ENCODE data around the gene SUSD3. TPM values are rescaled to one million over a fixed set of nuclear protein-coding genes. Genes with fewer than 3 reads are reported as not detected.

The SUSD3 gene
- total and polyA plus RNA-seq, 10 of the 15 experiments (the other 5 are each of a cell fraction or from before 2014, with no cell fraction given): 2.5 to 92.0 (median 31.1) TPM

DNA sequence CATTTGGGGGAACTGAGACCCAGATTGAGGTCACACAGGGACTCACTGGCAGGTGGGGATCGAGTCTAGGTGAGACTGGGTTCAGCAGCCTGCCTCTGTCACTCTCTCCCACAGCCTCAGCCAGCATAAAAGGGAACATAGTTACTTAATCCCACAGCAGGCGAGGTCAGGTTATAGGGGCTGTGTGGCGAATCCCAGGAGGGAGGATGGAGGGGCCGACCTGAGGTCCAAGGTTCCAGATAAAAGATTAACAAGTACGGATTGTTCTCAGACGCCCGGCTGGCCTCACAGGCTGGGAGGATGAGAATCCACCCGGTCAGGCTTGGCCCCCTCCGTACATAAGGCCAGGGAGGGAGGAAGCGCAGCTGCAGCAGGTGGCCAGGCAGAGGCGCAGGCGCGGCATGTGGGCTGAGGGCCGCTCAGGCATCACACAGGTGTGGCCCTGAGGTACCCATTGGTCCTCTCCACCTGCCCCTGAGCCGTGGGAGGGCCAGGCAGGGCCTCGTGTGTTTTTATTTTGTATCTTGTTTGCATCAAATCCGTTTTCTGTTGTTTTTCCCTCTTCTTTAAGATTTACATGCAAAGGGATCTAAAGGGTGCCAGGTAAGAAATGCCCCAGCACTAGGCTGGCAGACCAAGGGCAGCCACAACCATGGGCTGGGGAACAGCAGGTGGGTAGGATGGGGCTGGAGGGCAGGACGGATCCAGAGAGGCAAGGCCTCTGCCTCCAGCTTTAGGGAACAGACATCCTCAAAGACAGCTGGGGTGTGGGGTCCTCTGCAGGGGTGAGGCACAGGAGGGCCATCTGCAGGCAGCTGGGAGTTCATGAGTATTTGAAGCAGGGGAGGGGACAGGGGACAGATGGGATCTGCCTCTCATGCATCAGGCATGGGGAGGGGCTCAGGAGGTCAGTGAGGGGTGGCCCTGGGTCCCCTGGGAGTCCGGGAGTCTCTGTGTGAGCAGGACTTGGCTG, 3.6 kb downstream of the SUSD3 start (continued):
- TF ChIP-seq, protein P1, sequence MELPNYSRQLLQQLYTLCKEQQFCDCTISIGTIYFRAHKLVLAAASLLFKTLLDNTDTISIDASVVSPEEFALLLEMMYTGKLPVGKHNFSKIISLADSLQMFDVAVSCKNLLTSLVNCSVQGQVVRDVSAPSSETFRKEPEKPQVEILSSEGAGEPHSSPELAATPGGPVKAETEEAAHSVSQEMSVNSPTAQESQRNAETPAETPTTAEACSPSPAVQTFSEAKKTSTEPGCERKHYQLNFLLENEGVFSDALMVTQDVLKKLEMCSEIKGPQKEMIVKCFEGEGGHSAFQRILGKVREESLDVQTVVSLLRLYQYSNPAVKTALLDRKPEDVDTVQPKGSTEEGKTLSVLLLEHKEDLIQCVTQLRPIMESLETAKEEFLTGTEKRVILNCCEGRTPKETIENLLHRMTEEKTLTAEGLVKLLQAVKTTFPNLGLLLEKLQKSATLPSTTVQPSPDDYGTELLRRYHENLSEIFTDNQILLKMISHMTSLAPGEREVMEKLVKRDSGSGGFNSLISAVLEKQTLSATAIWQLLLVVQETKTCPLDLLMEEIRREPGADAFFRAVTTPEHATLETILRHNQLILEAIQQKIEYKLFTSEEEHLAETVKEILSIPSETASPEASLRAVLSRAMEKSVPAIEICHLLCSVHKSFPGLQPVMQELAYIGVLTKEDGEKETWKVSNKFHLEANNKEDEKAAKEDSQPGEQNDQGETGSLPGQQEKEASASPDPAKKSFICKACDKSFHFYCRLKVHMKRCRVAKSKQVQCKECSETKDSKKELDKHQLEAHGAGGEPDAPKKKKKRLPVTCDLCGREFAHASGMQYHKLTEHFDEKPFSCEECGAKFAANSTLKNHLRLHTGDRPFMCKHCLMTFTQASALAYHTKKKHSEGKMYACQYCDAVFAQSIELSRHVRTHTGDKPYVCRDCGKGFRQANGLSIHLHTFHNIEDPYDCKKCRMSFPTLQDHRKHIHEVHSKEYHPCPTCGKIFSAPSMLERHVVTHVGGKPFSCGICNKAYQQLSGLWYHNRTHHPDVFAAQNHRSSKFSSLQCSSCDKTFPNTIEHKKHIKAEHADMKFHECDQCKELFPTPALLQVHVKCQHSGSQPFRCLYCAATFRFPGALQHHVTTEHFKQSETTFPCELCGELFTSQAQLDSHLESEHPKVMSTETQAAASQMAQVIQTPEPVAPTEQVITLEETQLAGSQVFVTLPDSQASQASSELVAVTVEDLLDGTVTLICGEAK (IDR thresholded peaks at IDR 0.05; ENCODE audit: borderline replicate concordance): peak; percentile 9; the same call in 1 of the 2 replicates
- TF ChIP-seq HDGF (IDR thresholded peaks at IDR 0.05) (0 out of 2 replicates have a peak, but pooled peaks have one; percentile 45), ZNF217 (IDR thresholded peaks at IDR 0.05) (no peak), ZNF274 (IDR thresholded peaks at IDR 0.05; ENCODE audit: insufficient read depth, insufficient read length) (no peak), TAF1 (IDR thresholded peaks at IDR 0.05; ENCODE audit: borderline replicate concordance, low read depth, low read length) (no peak), FOS (IDR thresholded peaks at IDR 0.05; ENCODE audit: borderline replicate concordance, extremely low read depth, insufficient read length) (no peak), EP300 (IDR thresholded peaks at IDR 0.05; ENCODE audit: borderline replicate concordance in 1 of 2, control insufficient read depth in 1 of 2, low read depth in 2 of 2, low read length in 2 of 2) (peak in 1 of 2 experiments; percentile 7; a peak in 2 of 4 replicates), SIN3A (IDR thresholded peaks at IDR 0.05; ENCODE audit: low read depth, low read length) (0 out of 2 replicates have a peak, but pooled peaks have one; percentile 14), CHD2 (IDR thresholded peaks at IDR 0.05; ENCODE audit: borderline replicate concordance, low read depth, low read length) (no peak), IRF3 (IDR thresholded peaks at IDR 0.05) (no peak), PBX3 (IDR thresholded peaks at IDR 0.05; ENCODE audit: insufficient replicate concordance, low read depth, low read length) (no peak), NRF1 (conservative IDR thresholded peaks at IDR 0.05; ENCODE audit: low read depth, low read length) (peak; percentile 39; the same call in 1 of the 2 replicates), SREBF1 (IDR thresholded peaks at IDR 0.05; ENCODE audit: low read length) (no peak), TCF12 (IDR thresholded peaks at IDR 0.05; ENCODE audit: low read depth, low read length) (peak; percentile 99)
- TF ChIP-seq, protein P2, sequence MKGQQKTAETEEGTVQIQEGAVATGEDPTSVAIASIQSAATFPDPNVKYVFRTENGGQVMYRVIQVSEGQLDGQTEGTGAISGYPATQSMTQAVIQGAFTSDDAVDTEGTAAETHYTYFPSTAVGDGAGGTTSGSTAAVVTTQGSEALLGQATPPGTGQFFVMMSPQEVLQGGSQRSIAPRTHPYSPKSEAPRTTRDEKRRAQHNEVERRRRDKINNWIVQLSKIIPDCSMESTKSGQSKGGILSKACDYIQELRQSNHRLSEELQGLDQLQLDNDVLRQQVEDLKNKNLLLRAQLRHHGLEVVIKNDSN (IDR thresholded peaks at IDR 0.05; ENCODE audit: borderline replicate concordance, extremely low read length, insufficient read depth, low read depth, low read length): no peak
- TF ChIP-seq, protein P3, sequence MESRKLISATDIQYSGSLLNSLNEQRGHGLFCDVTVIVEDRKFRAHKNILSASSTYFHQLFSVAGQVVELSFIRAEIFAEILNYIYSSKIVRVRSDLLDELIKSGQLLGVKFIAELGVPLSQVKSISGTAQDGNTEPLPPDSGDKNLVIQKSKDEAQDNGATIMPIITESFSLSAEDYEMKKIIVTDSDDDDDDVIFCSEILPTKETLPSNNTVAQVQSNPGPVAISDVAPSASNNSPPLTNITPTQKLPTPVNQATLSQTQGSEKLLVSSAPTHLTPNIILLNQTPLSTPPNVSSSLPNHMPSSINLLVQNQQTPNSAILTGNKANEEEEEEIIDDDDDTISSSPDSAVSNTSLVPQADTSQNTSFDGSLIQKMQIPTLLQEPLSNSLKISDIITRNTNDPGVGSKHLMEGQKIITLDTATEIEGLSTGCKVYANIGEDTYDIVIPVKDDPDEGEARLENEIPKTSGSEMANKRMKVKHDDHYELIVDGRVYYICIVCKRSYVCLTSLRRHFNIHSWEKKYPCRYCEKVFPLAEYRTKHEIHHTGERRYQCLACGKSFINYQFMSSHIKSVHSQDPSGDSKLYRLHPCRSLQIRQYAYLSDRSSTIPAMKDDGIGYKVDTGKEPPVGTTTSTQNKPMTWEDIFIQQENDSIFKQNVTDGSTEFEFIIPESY (IDR thresholded peaks at IDR 0.05): no peak
